HG03442 (cell line): ENCODE data around the gene AURKB.

ENCODE experiments used
- ATAC-seq: cut with Tn5 transposase; IDR thresholded peaks from one replicate; pipeline ENCODE4 v1.9.1; 2021; ENCODE audit warnings: mild to moderate bottlenecking, moderate library complexity; ENCODE audit not compliant: unreplicated experiment

Gene AURKB

DNA sequence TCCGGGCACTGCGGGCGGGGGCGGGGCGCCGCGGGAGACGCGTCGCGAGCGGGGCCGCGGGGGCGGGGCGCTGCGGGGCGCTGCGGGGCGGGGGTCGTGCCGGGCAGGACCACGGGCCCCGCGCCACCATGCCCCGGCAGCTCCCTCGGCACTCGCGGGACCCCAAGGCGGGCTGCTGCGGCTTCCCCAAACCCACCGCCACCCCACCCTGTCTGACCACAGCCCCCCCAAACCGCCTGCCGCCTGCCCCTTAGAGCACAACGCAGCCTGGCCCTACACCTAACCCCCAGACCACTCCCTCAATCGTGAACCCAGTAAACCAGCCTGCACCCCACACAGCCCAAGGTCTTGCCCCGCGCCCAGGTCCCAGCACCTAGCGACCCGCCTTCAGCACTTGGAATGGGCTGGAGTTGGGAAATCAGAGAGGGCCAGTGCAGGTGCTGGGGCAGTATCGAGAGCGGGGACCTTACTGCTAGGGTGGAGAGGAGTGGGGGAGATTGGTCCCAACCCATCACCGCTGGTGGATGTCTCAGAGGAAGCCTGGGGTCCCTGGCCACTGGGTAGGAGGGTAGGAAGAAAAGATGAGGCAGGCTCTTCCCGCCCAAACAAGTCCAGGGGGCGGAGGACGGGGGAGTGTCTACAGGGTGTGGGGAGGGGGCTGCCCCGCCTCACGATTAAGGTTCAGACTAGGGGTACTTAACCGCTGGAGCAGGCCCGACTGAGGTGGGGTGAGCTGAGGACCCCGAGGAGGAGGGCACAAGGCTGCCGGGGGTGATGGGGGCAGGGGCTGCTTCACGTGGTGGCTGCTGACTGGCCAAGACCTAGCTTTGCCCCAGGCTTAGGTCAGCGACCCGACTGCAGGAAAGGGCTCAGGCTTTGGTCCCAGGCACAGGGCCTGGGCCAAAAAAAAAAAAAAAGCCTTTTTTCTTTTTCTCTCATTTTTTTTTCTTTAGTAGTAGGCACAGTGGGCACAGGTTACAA lies 47.1 kb downstream of the AURKB start:
- no peak for ATAC-seq

DNA sequence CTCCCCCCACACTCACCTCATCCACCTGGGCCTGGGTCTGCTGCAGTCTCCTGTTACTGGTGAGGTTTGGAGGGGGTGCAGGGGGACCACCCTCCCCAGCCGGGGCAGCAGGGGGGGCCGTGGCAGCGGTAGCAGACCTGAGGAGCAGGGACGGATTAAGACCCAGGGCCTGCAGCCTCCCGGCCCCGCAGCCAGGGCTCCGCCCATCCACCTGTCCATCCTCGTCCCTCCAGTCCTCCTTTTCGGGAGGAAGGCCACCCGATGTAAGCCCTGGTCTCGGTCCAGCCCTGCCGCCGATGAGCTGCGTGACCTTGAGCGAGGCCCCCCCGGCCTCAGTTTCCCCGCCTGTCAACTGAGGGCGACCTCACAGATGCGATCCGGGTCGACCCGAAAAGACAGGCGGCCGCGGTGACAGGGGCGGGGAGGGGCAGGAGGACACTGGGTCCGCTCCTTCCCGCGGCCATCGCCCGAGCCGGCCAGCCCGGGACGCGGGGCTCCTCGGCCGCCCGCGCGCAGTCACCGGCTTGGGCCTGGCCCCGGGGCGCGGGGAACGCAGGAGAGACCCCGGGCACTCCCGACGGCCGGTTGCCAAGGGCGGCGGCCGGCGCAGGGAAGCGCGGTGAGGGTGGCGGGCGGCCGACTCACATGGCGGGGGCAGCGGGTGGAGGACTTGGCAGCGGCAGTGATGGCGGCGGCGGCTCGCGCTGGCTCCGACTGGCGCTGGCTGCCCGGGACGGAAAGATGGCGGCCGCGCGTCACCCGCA lies 48.0 kb downstream of the AURKB start, which contains the start of gene VAMP2:
TSS of gene VAMP2 (minus strand) at position 716 of the 764 bp plus-strand sequence. CDS start at position 647, 69 bp downstream.
- ATAC-seq: no peak

DNA sequence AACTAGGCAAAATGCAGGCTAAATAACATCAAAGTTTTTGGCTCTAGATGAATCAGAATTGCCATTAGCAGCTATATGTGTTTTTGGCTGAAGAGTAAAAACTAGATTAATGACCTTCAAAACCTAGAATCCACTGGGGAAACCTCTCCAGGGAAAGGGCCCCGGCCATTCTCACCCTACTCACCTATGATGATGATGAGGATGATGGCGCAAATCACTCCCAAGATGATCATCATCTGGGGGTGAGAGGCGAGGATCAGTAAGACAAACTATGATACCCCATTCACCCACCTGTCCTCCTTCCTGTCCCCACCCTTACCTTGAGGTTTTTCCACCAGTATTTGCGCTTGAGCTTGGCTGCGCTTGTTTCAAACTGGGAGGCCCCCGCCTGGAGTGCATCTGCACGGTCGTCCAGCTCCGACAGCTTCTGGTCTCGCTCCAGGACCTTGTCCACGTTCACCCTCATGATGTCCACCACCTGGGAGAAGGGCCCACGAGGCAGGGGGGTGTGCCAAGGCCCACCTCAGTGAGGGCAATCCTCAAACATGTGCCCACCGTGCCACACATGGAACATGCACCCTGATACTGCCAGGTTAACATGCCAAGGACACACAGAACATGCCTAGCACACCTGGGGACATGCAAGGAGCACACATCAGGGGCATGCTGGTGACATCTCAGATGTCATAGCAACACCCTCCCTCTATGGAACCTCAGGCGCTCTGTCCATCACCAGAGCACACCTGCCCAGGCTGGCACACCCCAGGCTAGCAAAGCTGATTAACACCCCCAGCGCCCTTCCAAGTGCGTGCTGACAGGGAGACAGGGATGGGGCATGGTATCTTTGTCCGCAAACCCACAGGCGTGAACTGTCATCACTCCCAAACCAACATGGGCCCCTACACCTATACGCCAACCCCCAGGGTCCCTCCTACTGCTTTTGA lies 48.8 kb downstream of the AURKB start:
- no peak for ATAC-seq

DNA sequence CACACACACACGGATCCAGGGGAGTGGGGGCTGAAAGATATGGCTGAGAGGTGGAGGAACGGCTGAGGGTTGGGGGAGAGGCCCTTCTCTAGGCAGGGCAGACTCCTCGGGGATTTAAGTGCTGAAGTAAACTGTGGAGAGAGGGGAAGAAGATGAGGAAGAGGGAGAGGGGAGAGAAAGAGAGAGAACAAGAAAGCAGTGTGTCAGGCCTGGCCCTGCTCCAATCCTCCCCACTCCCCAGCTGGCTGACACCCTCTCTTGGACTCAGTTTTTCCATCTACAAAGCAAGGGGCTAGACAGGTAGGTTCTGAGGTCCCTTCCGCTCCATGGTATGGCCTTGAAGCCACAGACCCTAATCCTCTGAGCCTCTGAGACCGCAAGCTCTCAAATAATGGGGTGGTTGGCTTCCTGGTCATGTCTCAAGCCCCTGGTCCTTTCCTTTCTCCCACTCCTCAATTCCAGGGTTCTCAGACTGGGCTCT lies 49.6 kb downstream of the AURKB start:
- ATAC-seq: no peak

DNA sequence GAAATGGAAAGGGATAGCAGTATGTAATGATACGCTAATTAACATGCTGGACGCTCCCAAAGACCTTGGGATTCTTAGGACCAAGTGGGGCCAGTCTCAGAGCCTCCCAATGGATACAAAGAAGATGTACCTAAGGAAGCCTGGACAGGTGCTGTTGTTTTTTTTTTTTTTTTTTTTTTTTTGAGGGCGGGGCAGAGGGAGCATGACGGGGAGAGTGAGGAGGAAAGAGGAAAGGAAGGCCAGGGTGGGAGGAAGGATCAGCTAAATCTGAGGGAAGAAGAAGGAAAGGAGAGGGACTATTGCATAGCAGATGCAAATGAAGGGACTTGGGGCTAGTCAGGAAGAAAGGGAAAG lies 50.2 kb downstream of the AURKB start:
- no peak for ATAC-seq

DNA sequence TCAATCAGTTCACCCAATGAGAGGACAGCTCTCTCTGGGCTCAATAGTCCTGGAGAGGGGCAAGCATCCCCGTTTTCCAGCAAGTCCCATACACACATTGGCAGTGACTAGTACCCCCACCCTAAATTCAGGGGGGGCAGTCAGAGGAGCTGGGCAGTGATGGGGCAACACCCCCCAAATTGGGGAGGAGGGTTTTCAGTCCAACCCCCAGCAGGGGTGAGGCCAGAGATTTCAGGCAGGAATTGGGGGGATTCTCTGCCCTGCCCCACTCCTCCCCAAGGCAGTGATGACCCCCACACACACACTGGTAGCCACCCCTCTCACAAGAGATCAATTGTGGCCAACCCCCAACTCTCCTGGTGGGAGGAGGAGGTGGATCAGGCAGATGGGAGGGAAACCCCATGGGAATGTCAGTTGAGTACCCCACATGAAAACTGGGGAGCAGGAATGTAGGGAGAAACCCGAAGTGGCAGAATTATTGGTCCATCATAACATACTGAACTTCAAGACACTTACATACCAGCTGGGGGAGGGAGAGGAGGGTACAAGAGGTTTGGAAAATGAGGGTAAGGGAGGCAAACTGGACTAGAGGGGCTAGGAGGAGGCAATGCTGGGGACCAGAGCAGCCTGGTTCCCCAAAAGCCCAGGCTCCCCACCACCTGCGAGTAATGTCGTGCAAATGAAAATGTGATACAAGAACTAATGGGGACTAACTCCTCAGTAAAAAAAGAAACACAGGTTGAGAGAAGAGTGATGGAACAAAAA lies 50.7 kb downstream of the AURKB start:
- no peak for ATAC-seq

DNA sequence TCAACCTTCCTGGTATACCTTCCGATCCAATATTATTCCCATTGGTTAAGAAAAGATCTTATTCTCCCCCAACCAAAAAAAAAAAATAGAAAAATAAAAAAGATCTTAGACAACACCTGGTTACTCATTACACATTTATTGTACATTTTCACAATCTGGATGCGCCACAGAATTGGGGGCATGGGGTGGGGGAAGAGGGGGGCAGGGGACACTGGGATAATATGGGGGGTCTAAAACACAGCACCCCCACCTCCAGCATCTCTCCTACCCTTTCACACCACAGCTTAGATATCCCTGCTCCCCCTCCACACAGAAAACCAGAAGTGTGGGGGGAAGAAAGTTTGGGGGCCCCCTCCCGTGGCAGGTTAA lies 51.4 kb downstream of the AURKB start:
- no peak for ATAC-seq

DNA sequence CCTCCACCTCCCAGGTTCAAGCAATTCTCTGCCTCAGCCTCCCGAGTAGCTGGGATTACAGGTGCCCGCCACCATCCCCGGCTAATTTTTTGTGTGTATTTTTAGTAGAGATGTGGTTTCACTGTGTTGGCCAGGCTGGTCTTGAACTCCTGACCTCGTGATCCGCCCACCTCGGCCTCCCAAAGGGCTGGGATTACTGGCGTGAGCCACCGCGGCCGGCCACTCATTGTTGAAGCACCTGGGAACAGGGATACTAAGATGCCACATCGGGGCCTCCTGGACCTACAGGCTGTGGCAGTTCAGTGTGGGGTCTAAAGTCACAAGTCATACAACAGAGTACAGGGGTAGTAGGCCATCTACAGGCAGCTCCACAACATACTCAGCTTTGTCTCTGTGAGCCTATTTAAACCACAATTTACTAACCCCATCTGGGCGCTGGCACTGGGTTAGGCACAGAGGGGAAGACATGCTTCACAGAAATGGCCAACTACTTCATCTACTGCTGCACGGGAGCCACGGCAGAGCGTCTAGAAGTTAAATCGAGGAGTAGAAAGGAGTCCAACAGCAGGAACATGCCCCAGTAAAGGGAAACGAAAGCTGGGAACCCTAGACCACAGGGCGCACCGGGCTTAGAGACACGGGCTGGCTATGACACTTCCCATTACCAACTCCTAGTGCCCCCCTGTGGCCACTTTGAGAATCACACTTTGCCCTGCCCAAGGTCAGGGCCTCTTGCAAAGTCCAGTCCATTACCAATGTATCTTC lies 51.9 kb downstream of the AURKB start:
- ATAC-seq: no peak

DNA sequence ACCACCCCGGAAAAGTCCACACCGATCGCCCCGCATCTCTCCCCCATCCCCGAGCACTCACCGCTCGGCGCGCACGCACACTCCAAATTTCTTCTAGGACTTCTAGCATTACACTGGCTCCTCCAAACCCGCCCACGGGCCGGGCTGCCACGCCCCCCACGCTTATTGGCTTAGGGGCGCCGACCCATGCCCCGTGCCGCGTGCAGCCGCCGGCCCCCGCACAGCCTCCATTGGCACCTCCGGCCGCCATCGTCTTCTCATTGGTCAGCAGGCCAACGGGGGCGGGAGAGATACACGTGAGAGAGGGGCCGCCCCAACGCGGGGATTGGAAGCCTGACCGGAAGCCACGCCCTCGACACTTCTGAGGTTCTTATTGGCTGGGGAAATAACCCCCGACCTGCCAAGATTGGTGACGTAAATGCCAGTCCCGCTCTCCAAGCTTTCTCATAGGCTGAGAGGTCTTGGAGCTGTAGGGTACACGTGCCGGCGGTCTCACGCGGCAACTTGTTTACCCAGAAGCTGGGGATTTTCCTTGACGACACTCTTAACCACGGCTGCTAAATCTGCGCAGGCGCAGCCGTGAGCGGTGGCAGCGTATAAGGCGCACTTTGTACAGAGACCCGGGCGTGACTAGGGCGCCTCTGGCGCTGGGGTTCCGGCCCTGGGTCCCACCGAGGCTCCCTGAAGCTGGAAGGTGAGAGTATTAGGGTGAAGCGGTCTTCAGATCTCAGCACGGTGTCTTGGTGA lies 54.0 kb downstream of the AURKB start:
- ATAC-seq: peak; percentile 69

DNA sequence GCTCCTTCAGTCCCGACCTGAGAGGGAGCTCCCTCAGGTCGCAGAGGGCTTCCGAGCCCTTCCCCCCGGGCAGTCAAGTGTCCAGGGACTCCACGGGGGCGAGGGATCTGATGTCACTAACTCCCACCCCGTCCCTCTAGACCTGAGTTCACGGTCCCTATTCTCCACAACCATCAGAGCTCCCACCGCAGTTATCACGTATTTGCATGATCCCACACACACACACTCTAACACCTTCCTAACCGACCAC lies 54.5 kb downstream of the AURKB start:
- ATAC-seq: no peak

DNA sequence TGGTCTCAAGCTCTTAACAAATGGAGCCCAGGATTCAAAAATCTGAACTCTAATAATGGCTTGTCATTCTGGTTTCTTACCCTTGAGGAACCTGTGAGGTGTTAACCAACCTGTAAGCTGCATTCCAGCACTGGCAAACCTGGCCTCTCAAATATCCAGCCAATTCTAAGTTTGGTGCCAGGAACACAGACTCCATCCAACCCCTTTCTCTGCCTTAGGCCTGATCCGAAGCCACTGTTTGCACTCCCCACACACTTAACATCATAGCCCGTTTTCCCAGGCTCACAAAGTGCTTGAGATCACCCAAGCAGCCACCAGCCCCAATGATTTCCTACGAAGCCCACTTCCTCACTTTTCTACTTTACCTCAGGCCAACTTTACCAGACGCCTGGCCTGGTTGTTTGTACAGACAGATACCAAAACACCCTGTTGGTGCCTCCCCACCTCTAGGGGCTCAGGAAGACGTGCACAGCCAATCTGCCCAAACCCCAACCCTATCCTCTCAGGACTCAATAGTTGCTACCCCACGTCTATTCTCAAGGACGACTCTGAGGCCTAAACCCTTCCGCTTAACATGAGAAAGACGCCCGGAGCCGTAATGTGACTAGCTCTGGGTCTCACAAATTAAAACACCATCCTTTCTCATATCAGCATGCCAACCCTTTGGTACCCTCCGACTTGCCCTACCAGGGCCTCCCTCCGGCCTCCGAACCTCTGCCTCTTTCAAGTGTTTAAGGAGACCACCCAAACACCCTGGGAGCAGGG lies 55.0 kb downstream of the AURKB start:
- ATAC-seq: no peak
